HG03469 (cell line): ENCODE results near the gene RAPGEF6.
"Not testable (repeated sequence)": the region's sequence is repeated elsewhere in the genome, so short reads cannot be mapped to it uniquely, and the experiment has no call there.

Experiments used
- ATAC-seq: cut with Tn5 transposase; IDR thresholded peaks from one replicate; pipeline ENCODE4 v1.9.1; 2021; ENCODE audit warnings: mild to moderate bottlenecking, moderate library complexity, moderate number of reproducible peaks; ENCODE audit not compliant: unreplicated experiment

The RAPGEF6 gene, protein sequence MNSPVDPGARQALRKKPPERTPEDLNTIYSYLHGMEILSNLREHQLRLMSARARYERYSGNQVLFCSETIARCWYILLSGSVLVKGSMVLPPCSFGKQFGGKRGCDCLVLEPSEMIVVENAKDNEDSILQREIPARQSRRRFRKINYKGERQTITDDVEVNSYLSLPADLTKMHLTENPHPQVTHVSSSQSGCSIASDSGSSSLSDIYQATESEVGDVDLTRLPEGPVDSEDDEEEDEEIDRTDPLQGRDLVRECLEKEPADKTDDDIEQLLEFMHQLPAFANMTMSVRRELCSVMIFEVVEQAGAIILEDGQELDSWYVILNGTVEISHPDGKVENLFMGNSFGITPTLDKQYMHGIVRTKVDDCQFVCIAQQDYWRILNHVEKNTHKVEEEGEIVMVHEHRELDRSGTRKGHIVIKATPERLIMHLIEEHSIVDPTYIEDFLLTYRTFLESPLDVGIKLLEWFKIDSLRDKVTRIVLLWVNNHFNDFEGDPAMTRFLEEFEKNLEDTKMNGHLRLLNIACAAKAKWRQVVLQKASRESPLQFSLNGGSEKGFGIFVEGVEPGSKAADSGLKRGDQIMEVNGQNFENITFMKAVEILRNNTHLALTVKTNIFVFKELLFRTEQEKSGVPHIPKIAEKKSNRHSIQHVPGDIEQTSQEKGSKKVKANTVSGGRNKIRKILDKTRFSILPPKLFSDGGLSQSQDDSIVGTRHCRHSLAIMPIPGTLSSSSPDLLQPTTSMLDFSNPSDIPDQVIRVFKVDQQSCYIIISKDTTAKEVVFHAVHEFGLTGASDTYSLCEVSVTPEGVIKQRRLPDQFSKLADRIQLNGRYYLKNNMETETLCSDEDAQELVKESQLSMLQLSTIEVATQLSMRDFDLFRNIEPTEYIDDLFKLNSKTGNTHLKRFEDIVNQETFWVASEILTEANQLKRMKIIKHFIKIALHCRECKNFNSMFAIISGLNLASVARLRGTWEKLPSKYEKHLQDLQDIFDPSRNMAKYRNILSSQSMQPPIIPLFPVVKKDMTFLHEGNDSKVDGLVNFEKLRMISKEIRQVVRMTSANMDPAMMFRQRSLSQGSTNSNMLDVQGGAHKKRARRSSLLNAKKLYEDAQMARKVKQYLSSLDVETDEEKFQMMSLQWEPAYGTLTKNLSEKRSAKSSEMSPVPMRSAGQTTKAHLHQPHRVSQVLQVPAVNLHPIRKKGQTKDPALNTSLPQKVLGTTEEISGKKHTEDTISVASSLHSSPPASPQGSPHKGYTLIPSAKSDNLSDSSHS (N-terminal part only)

DNA sequence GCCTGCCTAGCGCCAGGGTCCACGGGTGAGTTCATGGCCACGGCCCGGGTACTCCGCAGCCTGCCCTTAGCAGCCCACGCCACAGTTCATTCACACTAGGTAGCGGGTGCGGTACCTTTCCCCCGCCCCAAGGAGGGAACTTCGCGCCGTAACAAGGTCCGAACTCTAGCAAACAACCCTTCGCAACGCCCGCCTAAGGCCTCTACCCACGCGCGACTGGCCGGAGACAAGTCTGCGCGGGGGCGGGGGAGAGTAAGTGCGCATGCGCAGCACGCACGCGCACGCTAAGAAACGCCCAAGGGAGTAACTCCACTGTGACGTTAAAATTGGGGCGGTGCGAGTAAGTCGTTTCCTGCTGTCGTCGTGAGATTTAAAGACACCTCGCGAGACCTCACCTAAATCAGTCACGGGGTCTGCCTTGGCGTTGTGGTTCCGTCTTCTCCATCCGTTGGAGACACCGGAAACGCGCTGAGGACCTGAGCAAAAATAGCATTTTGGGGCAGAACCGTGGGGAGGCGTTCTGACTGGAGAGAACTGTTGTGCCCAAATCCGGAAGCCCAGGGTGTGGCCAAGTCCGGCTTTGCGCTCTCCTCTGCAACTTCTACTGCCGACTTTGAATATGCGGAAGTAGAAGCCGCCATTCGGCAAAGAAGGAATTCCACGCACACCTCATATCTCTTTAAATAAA is at the start of gene RAPGEF6:
TSS of gene RAPGEF6 (minus strand) at position 234 of the 688 bp plus-strand sequence. CDS start at position 35, 199 bp downstream.
- peak; percentile 76 for ATAC-seq

GRCh38 chr5:131684595-131684994 is 49.6 kb upstream of the RAPGEF6 start:
- no peak for ATAC-seq

DNA sequence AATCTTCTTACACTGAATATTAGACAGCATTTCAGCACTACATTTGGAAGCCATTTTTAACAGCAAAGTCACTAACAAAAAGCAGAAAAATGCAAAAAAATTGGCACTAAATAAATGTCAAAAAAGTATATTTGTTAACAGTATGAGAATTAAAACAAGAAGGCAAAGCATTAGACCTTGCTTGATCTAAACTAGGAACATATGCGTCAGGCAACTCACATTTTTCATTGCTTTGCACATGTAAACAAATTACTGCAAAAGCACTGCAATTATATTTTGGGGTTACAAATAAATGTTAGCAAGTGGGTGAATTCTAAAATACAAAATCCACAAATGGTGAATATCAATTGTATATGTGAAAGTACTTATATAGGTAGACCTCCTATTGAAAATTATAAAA is 49.0 kb upstream of the RAPGEF6 start:
- no peak for ATAC-seq

DNA sequence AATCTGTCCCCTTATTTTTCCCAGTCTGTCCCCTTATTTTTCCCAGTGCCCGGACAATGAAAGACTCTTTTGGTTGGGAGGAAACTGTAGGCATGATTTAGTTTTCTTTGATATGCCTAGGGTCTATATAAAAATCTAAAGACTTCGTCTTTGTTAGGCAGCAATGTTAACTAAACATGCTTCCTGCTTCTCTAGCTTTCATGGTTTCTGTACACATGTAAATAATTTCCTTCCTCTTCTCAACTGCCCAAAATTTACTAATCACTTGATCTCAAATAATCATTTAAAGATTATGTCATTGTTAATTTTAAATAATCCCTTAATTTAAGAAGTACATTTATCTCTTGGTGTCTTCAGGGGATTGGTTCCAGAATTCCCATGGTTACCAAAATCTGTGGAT is 47.8 kb upstream of the RAPGEF6 start:
- ATAC-seq: no peak

DNA sequence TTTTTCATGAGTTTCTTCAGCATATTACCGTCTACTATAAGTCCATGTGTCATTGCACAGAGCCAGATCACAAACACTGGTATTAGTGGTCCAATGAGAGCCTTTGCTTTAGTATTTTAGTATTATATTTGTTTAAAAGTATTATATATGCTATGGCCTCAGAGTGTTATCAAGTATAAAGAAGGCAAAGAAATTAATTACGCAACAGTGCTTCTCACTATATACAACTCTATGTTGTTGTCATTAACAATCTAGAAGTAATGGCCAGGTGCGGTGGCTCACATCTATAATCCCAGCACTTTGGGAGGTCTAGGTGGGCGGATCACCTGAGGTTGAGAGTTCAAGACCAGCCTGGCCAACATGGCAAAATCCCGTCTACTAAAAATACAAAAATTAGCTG is 47.1 kb upstream of the RAPGEF6 start:
- ATAC-seq: no peak

DNA sequence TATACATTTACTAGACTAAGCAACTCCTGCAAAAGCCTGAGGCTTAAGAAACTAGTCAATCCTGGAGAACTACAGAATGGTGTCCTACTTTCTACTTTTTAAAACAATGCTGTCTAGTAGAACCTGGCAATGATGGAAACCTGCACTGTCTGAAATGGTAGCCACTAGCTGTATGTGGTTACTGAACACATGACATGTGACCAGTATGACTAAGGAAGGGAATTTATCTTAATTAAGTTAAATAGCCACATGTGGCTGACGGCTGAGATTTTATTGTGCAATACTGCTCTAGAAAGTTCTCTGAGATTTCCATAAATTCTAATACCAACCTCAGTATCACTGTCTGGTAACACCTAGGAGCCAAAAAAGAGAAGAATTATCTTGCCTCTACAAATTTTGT is 44.9 kb upstream of the RAPGEF6 start:
- ATAC-seq: no peak

GRCh38 chr5:131678273-131678672 is 43.2 kb upstream of the RAPGEF6 start:
- ATAC-seq: not testable (repeated sequence)

DNA sequence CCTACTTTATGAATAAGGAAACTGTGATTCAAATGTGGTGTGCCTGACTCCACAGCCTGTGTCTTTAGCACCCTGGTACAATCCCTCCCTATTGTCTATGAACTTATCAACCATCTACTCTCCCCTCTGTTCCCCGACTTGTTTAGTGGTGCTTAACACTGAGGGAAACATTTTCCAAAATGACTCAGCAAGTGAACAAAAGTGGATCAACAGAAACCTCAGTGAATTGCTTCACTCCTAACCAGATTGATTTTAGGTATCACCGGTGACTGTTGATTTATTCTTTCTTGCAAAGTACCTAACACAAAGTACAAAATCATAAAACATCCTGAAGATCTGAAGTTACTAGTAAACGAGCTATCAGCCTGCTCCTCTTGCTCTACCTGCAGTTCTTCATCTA is 42.1 kb upstream of the RAPGEF6 start:
- ATAC-seq: no peak

DNA sequence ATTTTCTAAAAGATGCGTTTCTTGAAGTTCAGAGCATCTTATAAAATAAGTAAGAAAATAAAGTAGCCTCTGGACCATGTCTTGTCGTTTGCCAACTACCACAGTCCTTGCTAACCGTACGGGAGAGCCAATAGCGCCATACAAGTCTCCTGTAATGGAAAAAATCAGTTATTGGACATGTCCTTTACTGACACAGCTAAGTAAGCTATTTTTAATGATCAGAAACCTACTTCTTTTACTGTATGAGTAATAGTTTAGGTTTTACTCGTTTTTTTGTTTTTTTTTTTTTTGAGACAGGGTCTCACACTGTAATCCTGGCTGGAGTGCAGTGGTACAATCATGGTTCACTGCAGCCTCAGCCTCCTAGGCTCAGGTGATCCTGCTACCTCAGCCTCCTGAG is 37.7 kb upstream of the RAPGEF6 start:
- ATAC-seq: no peak

GRCh38 chr5:131671994-131672655 is 37.1 kb upstream of the RAPGEF6 start:
- no peak for ATAC-seq

DNA sequence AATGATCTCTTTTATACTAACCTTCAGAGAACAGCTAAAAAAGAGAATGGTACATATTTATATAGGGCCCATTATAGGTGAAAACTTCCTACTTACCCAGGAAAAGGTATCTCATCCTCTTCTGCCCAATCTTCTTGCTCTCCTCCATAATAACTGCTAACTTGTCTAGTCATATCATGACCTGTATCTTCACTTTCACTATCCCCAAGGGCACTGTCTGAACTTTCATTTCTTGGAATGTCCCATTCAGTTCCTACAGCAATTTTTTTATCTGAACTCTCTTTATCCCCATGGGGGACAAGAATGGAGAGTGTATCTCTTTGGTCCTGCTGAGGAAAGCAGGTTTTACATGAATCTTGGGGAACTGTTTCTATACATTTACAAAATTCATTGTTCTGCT is 36.4 kb upstream of the RAPGEF6 start:
- ATAC-seq: no peak

- no peak for ATAC-seq
These were observed 29.9 kb upstream of the RAPGEF6 start for GRCh38 chr5:131664929-131665328.

DNA sequence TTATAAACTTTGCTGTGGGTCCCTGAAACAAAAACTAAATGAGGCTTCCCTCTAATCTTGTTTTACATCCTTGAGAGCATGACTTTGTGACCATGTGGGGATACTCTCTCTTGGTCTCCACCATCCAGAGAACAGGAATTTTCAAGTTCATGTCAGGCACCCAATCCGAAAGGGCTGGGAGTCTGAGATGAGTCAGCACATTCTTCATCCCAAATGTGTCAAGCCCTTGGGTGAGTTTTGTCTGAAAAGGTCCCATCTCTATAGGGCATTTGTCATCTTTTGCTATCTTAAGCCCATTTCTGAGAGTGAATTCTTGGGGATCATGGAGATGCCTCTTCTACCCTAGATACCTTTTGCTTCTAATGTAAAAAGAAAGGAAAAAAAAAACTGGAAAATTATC is 26.9 kb upstream of the RAPGEF6 start:
- ATAC-seq: no peak

- ATAC-seq: no peak
These were observed 24.8 kb upstream of the RAPGEF6 start for GRCh38 chr5:131659841-131660240.

GRCh38 chr5:131659290-131659689 is 24.3 kb upstream of the RAPGEF6 start:
- ATAC-seq: no peak

DNA sequence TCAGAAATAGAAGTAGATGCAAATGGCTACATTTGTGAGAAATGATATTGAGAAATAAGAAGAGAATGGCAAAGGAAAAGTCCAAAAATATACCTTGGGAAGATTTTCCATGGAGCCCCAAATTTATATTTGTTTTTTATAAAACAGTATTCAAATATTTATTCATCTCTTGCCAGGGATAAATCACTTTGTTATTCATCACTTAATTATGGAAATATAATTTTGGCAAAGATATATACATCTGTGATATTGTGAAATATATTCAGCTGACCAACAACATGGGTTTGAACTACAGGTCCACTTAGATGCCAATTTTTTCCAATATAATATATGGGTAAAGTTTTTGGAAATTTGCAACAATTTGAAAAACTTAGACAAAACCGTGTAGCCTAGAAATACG is 19.7 kb upstream of the RAPGEF6 start:
- no peak for ATAC-seq

DNA sequence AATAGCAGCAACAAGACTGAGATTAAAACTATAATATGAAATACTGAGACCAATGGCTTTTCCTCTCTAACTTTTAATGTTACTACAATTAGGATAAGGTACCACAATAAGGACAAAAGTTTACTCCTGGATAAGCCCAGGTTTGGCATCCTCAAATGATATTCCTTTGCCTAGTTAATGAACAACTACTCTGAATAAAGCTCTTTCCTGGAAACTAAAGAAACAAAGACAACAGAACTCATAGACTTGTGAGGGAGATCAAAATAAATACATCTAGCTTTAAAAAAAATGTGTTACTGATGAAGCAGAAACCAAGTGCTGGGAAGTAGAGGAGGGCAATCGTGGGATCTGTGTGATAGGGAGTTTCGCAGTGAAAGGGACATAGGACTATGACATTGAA is 19.3 kb upstream of the RAPGEF6 start:
- ATAC-seq: no peak

- ATAC-seq: no peak
These were observed 14.1 kb upstream of the RAPGEF6 start for GRCh38 chr5:131649161-131649560.

GRCh38 chr5:131647048-131647769 is 12.2 kb upstream of the RAPGEF6 start:
- ATAC-seq: peak; percentile 57
